ENCODE data around the gene OPA1. TPM values are rescaled to one million over a fixed set of nuclear protein-coding genes. Genes with fewer than 3 reads are reported as not detected.

The OPA1 gene
- total RNA-seq, 1 experiment from 2014 or later = 93.8 TPM

DNA sequence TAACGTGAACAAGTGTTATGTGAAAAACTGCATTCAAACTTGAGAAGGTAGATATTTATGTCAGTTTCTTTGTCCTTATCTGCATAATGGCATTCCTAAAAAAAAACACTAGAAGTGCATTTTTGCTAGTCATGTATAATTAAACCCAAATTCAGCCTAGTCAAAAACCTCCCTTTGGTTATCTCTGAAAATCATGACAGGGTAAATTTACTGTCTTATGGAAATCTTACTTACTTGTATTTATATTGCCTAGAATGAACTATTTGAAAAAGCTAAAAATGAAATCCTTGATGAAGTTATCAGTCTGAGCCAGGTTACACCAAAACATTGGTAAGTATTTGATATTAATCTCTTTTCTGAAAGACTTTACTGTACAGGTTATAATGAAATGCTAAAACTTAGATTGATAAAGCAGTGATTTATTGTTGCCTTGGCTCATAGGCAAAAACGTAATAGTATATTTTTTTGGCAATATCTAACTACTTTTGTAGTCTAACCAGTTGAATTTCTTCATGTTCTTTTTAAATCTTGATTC is 55.6 kb downstream of the OPA1 start:
- Histone ChIP-seq H3K36me3 (ENCODE audit: low read depth, low read length) (peaks cover 54% of the 10 kb centered on the region), H3K9ac (ENCODE audit: low read length) (no peak overlapping the region), H3K9me3 (ENCODE audit: low read length) (no peaks in the 10 kb centered on the region), H3K9me2 (replicated peaks; ENCODE audit: low read length) (no peaks in the 10 kb centered on the region), H3K4me2 (ENCODE audit: low read length) (no peak overlapping the region), H4K20me1 (ENCODE audit: low read length) (no peaks in the 10 kb centered on the region), H3K4me1 (ENCODE audit: insufficient read depth, low read length) (no peaks in the 10 kb centered on the region), H3K79me2 (ENCODE audit: low read length) (no peaks in the 10 kb centered on the region), H2AFZ (ENCODE audit: low read length) (no peak overlapping the region), H3K27me3 (ENCODE audit: low read length) (no peaks in the 10 kb centered on the region), H3K4me3 (ENCODE audit: low read length) (no peak overlapping the region), H3F3A (ENCODE audit: low read length, unreplicated experiment) (no peaks in the 10 kb centered on the region), H3K27ac (ENCODE audit: low read length) (no peak overlapping the region)
- CTCF ChIA-PET = no interaction called here
- POLR2A ChIA-PET (ENCODE audit: unreplicated experiment) = no interaction called here
- no TSS peak for BruUV-seq (replicated peaks)
- DNase-seq (no peak), ATAC-seq (no peak)
- TF ChIP-seq, protein P1, sequence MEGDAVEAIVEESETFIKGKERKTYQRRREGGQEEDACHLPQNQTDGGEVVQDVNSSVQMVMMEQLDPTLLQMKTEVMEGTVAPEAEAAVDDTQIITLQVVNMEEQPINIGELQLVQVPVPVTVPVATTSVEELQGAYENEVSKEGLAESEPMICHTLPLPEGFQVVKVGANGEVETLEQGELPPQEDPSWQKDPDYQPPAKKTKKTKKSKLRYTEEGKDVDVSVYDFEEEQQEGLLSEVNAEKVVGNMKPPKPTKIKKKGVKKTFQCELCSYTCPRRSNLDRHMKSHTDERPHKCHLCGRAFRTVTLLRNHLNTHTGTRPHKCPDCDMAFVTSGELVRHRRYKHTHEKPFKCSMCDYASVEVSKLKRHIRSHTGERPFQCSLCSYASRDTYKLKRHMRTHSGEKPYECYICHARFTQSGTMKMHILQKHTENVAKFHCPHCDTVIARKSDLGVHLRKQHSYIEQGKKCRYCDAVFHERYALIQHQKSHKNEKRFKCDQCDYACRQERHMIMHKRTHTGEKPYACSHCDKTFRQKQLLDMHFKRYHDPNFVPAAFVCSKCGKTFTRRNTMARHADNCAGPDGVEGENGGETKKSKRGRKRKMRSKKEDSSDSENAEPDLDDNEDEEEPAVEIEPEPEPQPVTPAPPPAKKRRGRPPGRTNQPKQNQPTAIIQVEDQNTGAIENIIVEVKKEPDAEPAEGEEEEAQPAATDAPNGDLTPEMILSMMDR (conservative IDR thresholded peaks at IDR 0.05; ENCODE audit: low read depth, low read length) = no peak
- no peak for TF ChIP-seq EZH2phosphoT487 (IDR thresholded peaks at IDR 0.05; ENCODE audit: borderline replicate concordance, low read length)
- TF ChIP-seq EZH2 (IDR thresholded peaks at IDR 0.05; ENCODE audit: low read length, unreplicated experiment) = no peak
- intact Hi-C loops (cut with micrococcal nuclease) = no loop called here

DNA sequence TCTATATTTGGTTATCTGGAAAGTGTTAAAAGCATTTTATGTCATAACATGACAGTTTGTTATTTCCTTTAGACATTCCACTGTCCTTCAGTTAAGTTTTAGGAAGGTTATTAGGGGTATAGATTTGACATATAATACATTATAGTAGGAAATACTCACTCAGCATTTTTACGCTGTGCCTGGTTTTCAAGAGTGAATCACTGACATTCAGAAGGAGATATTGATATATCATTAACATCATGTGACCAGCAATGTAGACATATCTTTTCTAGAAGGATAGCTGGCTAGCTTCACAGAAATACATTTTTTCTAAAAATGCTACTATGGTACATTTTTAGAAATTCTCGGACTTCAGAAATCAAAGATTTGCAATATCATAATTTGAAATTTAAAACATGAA is 57.6 kb downstream of the OPA1 start:
- H3F3A ChIP-seq (ENCODE audit: low read length, unreplicated experiment) = no peaks in the 10 kb centered on the region
- ATAC-seq (no peak), DNase-seq (no peak)
- H3K79me2 ChIP-seq (ENCODE audit: low read length) = no peaks in the 10 kb centered on the region
- no peaks in the 10 kb centered on the region for H4K20me1 ChIP-seq (ENCODE audit: low read length)
- H3K36me3 ChIP-seq (ENCODE audit: low read depth, low read length) = peaks cover 53% of the 10 kb centered on the region
- H3K27ac ChIP-seq (ENCODE audit: low read length) = no peak overlapping the region
- H2AFZ ChIP-seq (ENCODE audit: low read length) = no peak overlapping the region
- BruUV-seq (replicated peaks) = no TSS peak
- intact Hi-C loops (cut with micrococcal nuclease) = no loop called here
- ChIA-PET POLR2A (ENCODE audit: unreplicated experiment) (no interaction called here), CTCF (no interaction called here)
- no peak overlapping the region for H3K4me2 ChIP-seq (ENCODE audit: low read length)
- no peak overlapping the region for H3K4me3 ChIP-seq (ENCODE audit: low read length)
- TF ChIP-seq EZH2phosphoT487 (IDR thresholded peaks at IDR 0.05; ENCODE audit: borderline replicate concordance, low read length) = no peak
- TF ChIP-seq, protein P1 (conservative IDR thresholded peaks at IDR 0.05; ENCODE audit: low read depth, low read length) = no peak
- no peak for TF ChIP-seq EZH2 (IDR thresholded peaks at IDR 0.05; ENCODE audit: low read length, unreplicated experiment)
- H3K9me3 ChIP-seq (ENCODE audit: low read length) = no peaks in the 10 kb centered on the region
- no peaks in the 10 kb centered on the region for H3K27me3 ChIP-seq (ENCODE audit: low read length)
- H3K9me2 ChIP-seq (replicated peaks; ENCODE audit: low read length) = no peaks in the 10 kb centered on the region
- H3K9ac ChIP-seq (ENCODE audit: low read length) = no peak overlapping the region
- no peaks in the 10 kb centered on the region for H3K4me1 ChIP-seq (ENCODE audit: insufficient read depth, low read length)

DNA sequence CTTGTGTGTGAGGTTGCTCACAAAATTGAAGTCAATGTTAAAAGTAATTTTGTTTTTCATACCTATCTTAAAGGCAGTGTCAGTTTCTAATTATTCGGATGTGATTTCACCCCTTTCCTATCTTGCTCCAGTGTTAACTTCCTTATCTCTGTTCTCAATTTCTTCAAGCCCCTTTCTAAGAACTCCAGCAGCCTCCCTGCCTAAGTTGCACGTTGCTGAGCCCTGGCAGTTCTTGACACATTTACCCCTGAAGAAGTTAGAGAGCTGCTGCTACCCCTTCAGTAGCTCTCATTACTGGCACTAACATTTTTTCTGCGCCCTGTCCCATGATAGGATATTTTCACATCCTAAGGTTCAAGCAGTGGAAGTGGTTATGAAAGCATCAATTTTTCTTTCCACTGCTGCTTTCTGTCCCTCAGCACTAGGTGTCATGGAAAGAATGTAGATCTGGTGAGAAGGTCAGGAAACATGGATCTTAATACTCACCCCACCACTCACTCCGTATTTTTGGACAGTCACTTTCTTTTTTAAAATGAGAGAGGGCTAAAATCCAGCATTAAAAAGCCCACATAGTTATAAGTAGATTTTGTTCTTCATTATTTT is 62.9 kb downstream of the OPA1 start:
- Histone ChIP-seq H3K27ac (ENCODE audit: low read length) (no peak overlapping the region), H3K9me2 (replicated peaks; ENCODE audit: low read length) (no peaks in the 10 kb centered on the region), H3K79me2 (ENCODE audit: low read length) (no peaks in the 10 kb centered on the region), H3F3A (ENCODE audit: low read length, unreplicated experiment) (no peaks in the 10 kb centered on the region), H2AFZ (ENCODE audit: low read length) (no peak overlapping the region), H3K9me3 (ENCODE audit: low read length) (no peaks in the 10 kb centered on the region), H3K9ac (ENCODE audit: low read length) (no peak overlapping the region), H3K27me3 (ENCODE audit: low read length) (no peaks in the 10 kb centered on the region), H3K4me3 (ENCODE audit: low read length) (no peak overlapping the region), H3K4me1 (ENCODE audit: insufficient read depth, low read length) (no peaks in the 10 kb centered on the region), H3K4me2 (ENCODE audit: low read length) (no peak overlapping the region), H3K36me3 (ENCODE audit: low read depth, low read length) (peaks cover 51% of the 10 kb centered on the region), H4K20me1 (ENCODE audit: low read length) (no peaks in the 10 kb centered on the region)
- BruUV-seq (replicated peaks) = no TSS peak
- intact Hi-C loops (cut with micrococcal nuclease) = no loop called here
- DNase-seq (no peak), ATAC-seq (no peak)
- TF ChIP-seq, protein P1 (conservative IDR thresholded peaks at IDR 0.05; ENCODE audit: low read depth, low read length) = no peak
- TF ChIP-seq EZH2phosphoT487 (IDR thresholded peaks at IDR 0.05; ENCODE audit: borderline replicate concordance, low read length) (no peak), EZH2 (IDR thresholded peaks at IDR 0.05; ENCODE audit: low read length, unreplicated experiment) (no peak)
- ChIA-PET CTCF (no interaction called here), POLR2A (ENCODE audit: unreplicated experiment) (no interaction called here)
